Karpas-422 (cell line): ENCODE results near the gene PDGFD. TPM values are rescaled to one million over a fixed set of nuclear protein-coding genes. Genes with fewer than 3 reads are reported as not detected.
"Not testable (repeated sequence)": the region's sequence is repeated elsewhere in the genome, so short reads cannot be mapped to it uniquely, and the experiment has no call there.

Experiments
- DNase-seq: peaks from one replicate; pipeline ENCODE4 v3.0.0-alpha.2; 2015
- H2AFZ ChIP-seq: fragments of 200-600 bp; sonication (generic); 2 replicates; pipeline ENCODE4 v1.6.1; 2014; ENCODE audit warnings: antibody characterized with exemption, low read length, mixed read lengths
- H3K27ac ChIP-seq: fragments of 200-600 bp; sonication (generic); 2 replicates; pipeline ENCODE4 v1.5.1; 2014; ENCODE audit warnings: mild to moderate bottlenecking, low read length, moderate library complexity
- H3K27me3 ChIP-seq: fragments of 200-600 bp; sonication (generic); 2 replicates; pipeline ENCODE4 v1.6.1; 2014; ENCODE audit warnings: low read length, mixed read lengths
- H3K36me3 ChIP-seq: fragments of 200-600 bp; sonication (generic); 2 replicates; pipeline ENCODE4 v1.6.1; 2014; ENCODE audit warnings: low read length, mixed read lengths; ENCODE audit not compliant: insufficient read depth
- H3K4me1 ChIP-seq: fragments of 200-600 bp; sonication (generic); 2 replicates; pipeline ENCODE4 v1.6.1; 2014; ENCODE audit warnings: mild to moderate bottlenecking, low read length, mixed read lengths
- H3K4me2 ChIP-seq: fragments of 200-600 bp; sonication (generic); 2 replicates; pipeline ENCODE4 v1.6.1; 2014; ENCODE audit warnings: low read length, low read depth, mild to moderate bottlenecking; ENCODE audit not compliant: poor library complexity, severe bottlenecking
- H3K4me3 ChIP-seq: fragments of 200-600 bp; sonication (generic); 2 replicates; pipeline ENCODE4 v1.5.1; 2014; ENCODE audit warnings: mild to moderate bottlenecking, antibody characterized with exemption, low read length, mixed read lengths
- H3K79me2 ChIP-seq: fragments of 200-600 bp; sonication (generic); 2 replicates; pipeline ENCODE4 v1.6.1; 2014; ENCODE audit warnings: mild to moderate bottlenecking, low read length, mixed read lengths
- H3K9ac ChIP-seq: fragments of 200-600 bp; sonication (generic); 2 replicates; pipeline ENCODE4 v1.6.0; 2014; ENCODE audit warnings: low read length
- H3K9me2 ChIP-seq: fragments of 200-600 bp; sonication (generic), shearing (Covaris generic); replicated peaks from 2 replicates; pipeline ENCODE4 v1.6.0; 2014; ENCODE audit warnings: mild to moderate bottlenecking, low read length, moderate library complexity; ENCODE audit not compliant: insufficient read depth
- H3K9me3 ChIP-seq: fragments of 300-700, 200-600 bp; sonication (generic); 2 replicates; pipeline ENCODE4 v1.6.1; 2014; ENCODE audit warnings: low read length, mixed read lengths
- H4K20me1 ChIP-seq: fragments of 200-600 bp; sonication (generic); 2 replicates; pipeline ENCODE4 v1.6.1; 2014; ENCODE audit warnings: mild to moderate bottlenecking, antibody characterized with exemption, low read length, low read depth; ENCODE audit not compliant: insufficient read depth
- total RNA-seq: library from RNA; depleted of rRNA; stranded (reverse); fragments of >200 nt; shearing (Covaris generic); gene quantifications from 2 replicates; pipeline ENCODE4 v1.2.3, GENCODE V29; 2014; ENCODE audit warnings: low replicate concordance

The PDGFD gene
- total RNA-seq, 1 experiment from 2014 or later, result 360 TPM

GRCh38 chr11:104057908-104058307 is 106.0 kb downstream of the PDGFD start:
- Histone ChIP-seq H3K27ac (no peak overlapping the region), H2AFZ (no peak overlapping the region), H3K79me2 (peaks cover 99% of the 10 kb centered on the region)

DNA sequence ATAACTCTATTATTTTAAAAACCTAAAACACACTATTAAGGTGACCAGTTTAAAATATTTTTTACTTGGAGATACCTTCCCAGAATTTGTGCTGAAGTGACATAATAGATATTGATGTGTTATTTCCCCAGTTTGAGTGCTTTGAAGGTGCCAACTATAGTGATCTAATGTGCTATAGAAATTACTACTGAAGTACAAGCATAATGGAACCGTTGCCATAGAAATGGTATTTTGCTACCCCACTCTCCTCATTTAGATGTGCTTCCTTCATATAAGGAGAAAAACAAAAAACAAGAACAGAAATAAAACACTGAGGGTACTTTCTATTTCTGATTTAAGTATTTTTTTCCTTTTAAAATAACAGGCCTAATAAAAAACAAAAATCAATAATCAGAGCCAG is 108.4 kb downstream of the PDGFD start:
- Histone ChIP-seq H4K20me1 (no peaks in the 10 kb centered on the region), H3K9me3 (no peaks in the 10 kb centered on the region), H2AFZ (no peak overlapping the region), H3K4me3 (no peak overlapping the region), H3K9me2 (no peaks in the 10 kb centered on the region), H3K27me3 (no peaks in the 10 kb centered on the region), H3K4me2 (no peak overlapping the region), H3K27ac (peak overlapping the region; percentile 5; the same call in 1 of the 2 replicates), H3K79me2 (peaks cover 99% of the 10 kb centered on the region), H3K4me1 (peaks cover 47% of the 10 kb centered on the region), H3K9ac (no peak overlapping the region), H3K36me3 (peaks cover 53% of the 10 kb centered on the region)
- no peak for DNase-seq

More at GRCh38 chr11:104057908-104058307, 106.0 kb downstream of the PDGFD start:
- H3K4me1 ChIP-seq, result peaks cover 67% of the 10 kb centered on the region
- H3K27me3 ChIP-seq, result no peaks in the 10 kb centered on the region
- H3K4me2 ChIP-seq, result no peak overlapping the region
- H3K36me3 ChIP-seq, result peaks cover 33% of the 10 kb centered on the region; the same call in 1 of the 2 replicates
- DNase-seq, result no peak
- no peaks in the 10 kb centered on the region for H3K9me2 ChIP-seq
- no peak overlapping the region for H3K9ac ChIP-seq
- no peaks in the 10 kb centered on the region for H4K20me1 ChIP-seq
- no peak overlapping the region for H3K4me3 ChIP-seq
- no peaks in the 10 kb centered on the region for H3K9me3 ChIP-seq

DNA sequence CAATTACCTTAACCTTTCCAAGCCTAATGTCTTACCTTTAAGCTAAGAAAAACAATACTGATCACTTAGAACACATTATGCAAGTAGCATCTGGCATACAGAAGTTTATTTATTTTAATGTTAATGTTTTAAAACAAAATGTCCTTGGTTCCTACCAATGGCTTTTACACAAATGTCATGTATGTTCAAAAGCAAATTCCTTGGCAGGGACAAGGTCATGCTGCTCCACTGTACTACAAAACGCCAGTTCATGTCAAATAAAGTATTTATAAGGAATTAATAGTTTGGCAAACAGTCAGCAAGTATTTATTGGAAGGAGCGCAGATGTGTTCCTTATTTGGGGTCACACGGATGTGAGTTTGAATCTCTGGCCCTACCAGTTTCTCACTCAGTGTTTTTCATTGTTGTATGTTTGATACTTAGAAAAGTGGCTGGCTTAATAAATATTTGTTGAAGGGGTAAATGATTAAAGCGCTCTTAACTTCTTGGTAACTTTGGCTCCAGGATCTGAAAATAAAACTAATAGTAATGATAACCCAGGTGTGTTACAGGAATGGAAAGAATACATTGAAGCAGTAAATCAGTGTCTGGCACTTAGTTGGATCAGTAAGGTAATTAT is 108.9 kb downstream of the PDGFD start:
- Histone ChIP-seq H3K9ac (no peak overlapping the region), H4K20me1 (no peaks in the 10 kb centered on the region)

DNA sequence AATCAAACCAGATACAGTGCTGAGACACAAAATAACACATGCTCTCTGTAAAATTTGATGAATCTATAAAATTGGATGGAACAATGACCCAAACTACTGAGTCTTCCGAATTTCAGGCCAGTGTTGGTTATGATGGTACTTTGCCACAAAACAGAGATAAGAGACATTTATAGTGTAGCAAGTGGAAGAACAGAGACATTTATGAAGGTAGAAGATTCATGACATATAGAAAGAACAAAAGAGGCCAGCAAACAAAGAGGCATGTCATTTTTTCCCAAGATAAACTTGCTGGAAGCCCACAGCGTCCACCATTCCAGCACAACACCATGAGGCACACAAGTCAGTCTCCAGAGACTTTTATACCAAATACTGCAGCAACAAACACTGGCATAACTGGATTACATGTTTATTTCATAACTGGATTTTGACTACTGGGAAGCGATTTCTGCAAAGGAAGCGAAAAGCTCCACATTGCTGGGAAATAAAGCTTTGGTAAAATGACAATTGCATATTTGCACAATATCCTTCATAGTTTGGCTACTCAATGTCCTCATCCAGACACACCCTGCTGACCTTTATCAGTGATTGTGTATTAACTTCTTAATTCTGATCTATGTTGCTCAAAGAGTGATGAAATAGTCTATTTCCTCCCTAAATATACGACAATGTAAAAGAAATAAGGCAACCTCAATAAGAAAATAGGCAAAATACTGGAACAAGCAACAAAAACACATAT is 110.0 kb downstream of the PDGFD start:
- no peak overlapping the region for H2AFZ ChIP-seq
- peaks cover 35% of the 10 kb centered on the region for H3K4me1 ChIP-seq
- no peak overlapping the region for H3K9ac ChIP-seq
- no peak for DNase-seq
- no peaks in the 10 kb centered on the region for H3K9me2 ChIP-seq
- no peaks in the 10 kb centered on the region for H3K27me3 ChIP-seq
- H4K20me1 ChIP-seq, result no peaks in the 10 kb centered on the region
- H3K27ac ChIP-seq, result peak overlapping the region; percentile 43
- H3K4me3 ChIP-seq, result no peak overlapping the region
- H3K36me3 ChIP-seq, result peaks cover 56% of the 10 kb centered on the region
- H3K9me3 ChIP-seq, result no peaks in the 10 kb centered on the region
- peaks cover 99% of the 10 kb centered on the region for H3K79me2 ChIP-seq
- no peak overlapping the region for H3K4me2 ChIP-seq

More for the DNA sequence above, 108.9 kb downstream of the PDGFD start:
- Histone ChIP-seq H3K4me2 (no peak overlapping the region), H3K4me1 (peaks cover 41% of the 10 kb centered on the region), H3K27me3 (no peaks in the 10 kb centered on the region), H3K9me3 (no peaks in the 10 kb centered on the region), H2AFZ (no peak overlapping the region), H3K27ac (no peak overlapping the region), H3K9me2 (no peaks in the 10 kb centered on the region), H3K79me2 (peaks cover 99% of the 10 kb centered on the region), H3K4me3 (no peak overlapping the region), H3K36me3 (peaks cover 56% of the 10 kb centered on the region)
- no peak for DNase-seq

DNA sequence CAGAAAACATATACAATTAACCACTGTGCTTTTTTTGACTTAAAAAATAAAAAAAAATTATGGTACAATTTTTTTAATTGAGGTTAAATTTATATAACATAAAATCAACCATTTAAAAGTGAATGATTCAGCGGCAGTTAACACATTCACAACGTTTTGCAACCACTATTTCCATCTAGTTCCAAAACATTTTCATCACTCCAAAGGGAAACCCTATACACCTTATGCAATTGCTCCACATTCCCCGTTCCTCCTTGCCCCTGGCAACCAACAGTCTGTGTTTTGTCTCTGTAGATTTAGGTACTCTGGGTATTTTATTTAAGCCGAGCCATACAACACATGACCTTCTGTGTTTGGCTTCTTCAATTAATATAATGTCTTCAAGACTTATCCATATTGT is 112.2 kb downstream of the PDGFD start:
- Histone ChIP-seq H3K9me3 (no peaks in the 10 kb centered on the region), H3K27ac (peak overlapping the region; percentile 43), H3K4me2 (no peak overlapping the region), H3K9me2 (no peaks in the 10 kb centered on the region), H3K4me3 (no peak overlapping the region), H3K79me2 (peaks cover 98% of the 10 kb centered on the region), H4K20me1 (no peaks in the 10 kb centered on the region), H3K9ac (no peak overlapping the region), H3K36me3 (peaks cover 65% of the 10 kb centered on the region), H2AFZ (no peak overlapping the region), H3K27me3 (no peaks in the 10 kb centered on the region), H3K4me1 (peaks cover 35% of the 10 kb centered on the region)
- DNase-seq, result no peak

DNA sequence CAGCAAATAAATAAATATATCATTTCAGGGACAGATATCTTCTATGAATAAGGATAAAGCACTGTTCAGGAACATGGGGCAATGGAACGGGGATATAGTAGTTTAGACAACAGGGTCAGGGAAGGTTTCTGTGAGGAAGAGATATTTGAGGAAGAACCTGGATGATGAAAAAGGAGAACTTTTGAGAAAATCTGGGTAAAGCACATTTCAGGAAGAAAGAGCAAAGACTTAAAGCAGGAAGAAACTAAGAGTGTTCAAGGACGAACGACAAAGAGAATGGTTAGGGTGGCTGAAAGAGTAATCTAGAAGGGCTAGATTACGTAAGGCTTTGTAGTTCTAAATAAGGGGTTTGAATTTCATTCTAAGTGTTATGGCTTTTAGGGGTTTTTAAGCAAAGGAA is 114.8 kb downstream of the PDGFD start:
- Histone ChIP-seq H3K79me2 (peaks cover 97% of the 10 kb centered on the region), H3K9me2 (no peaks in the 10 kb centered on the region), H3K9me3 (no peaks in the 10 kb centered on the region), H3K4me2 (no peak overlapping the region), H3K4me1 (peaks cover 17% of the 10 kb centered on the region), H3K36me3 (peaks cover 48% of the 10 kb centered on the region), H4K20me1 (no peaks in the 10 kb centered on the region), H3K9ac (no peak overlapping the region), H3K4me3 (no peak overlapping the region), H2AFZ (no peak overlapping the region), H3K27me3 (no peaks in the 10 kb centered on the region), H3K27ac (peak overlapping the region; percentile 4; the same call in 1 of the 2 replicates)
- DNase-seq, result no peak

GRCh38 chr11:104046858-104047257 is 117.1 kb downstream of the PDGFD start:
- not testable (repeated sequence) for H3K4me2 ChIP-seq

GRCh38 chr11:104046331-104046730 is 117.6 kb downstream of the PDGFD start:
- no peaks in the 10 kb centered on the region for H3K27me3 ChIP-seq
- H3K79me2 ChIP-seq, result peaks cover 97% of the 10 kb centered on the region
- no peaks in the 10 kb centered on the region for H3K9me3 ChIP-seq
- H2AFZ ChIP-seq, result no peak overlapping the region
- no peak overlapping the region for H3K4me3 ChIP-seq
- no peaks in the 10 kb centered on the region for H3K9me2 ChIP-seq
- H3K9ac ChIP-seq, result no peak overlapping the region
- peaks cover 29% of the 10 kb centered on the region for H3K4me1 ChIP-seq
- peaks cover 30% of the 10 kb centered on the region for H3K36me3 ChIP-seq
- DNase-seq, result no peak
- H4K20me1 ChIP-seq, result no peaks in the 10 kb centered on the region
- H3K27ac ChIP-seq, result peak overlapping the region; percentile 1; the same call in 1 of the 2 replicates
- no peak overlapping the region for H3K4me2 ChIP-seq

More at GRCh38 chr11:104046858-104047257, 117.1 kb downstream of the PDGFD start:
- not testable (repeated sequence) for DNase-seq, H3K27ac ChIP-seq, H3K27me3 ChIP-seq, H3K9ac ChIP-seq, H2AFZ ChIP-seq, H3K9me2 ChIP-seq, H3K9me3 ChIP-seq, H4K20me1 ChIP-seq, H3K4me3 ChIP-seq
- Histone ChIP-seq H3K36me3 (peaks cover 30% of the 10 kb centered on the region), H3K4me1 (peaks cover 24% of the 10 kb centered on the region), H3K79me2 (peaks cover 97% of the 10 kb centered on the region)
